NCI-H2196 (cell line): ENCODE measurements around the gene SLX4IP.

Experiments
- DNase-seq: peaks from one replicate; lab custom pipeline; 2025; ENCODE audit not compliant: unreplicated experiment; lab: John Stamatoyannopoulos, UW

Gene SLX4IP

GRCh38 chr20:10428008-10428407, 7.1 kb upstream of the SLX4IP start:
- DNase-seq, result no peak

DNA sequence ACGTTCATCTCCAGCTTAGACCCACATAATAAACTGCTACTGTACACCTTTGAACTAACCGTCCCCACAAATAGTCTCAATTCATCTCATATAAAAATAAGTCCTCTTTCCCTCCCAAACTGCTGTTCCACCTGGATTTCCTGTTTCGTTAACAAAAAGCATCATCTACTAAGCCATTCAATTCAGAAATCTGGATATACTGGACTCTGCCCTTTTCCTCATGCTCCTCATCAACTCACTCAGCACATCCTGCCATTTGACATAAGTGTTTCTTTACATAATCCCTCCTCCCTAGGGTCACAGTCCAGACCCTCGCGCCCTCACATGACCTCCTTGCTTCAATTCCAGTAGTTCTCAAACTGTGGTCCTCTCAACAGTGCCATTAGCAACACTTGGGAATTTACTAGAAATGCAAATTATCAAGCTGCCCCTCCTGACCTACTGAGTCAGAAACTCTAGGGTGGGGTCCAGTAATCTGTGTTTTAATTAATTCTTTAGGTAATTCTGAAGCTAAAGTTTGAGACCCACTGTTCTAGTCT, 5.6 kb upstream of the SLX4IP start:
- DNase-seq, result no peak

- no peak for DNase-seq
Measured at GRCh38 chr20:10430000-10430466, 5.1 kb upstream of the SLX4IP start.

DNA sequence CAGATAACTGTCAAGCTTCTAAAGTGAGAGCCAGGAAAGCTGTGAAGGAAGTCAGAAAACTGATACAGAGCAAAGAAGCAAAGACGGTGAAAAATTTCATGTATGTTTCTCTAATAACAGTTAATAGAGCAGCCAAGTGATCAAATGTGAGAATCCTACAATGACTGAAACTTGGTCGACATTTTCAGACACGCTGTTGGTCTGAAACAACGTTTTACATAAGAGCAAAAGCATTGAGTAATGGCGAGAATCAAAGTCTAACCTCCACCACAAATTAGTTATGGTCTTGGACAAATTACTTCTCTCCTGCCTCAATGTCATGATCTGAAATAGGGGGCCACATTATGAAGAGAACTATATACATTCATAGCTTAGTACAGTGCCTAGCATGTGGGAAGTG, 4.4 kb upstream of the SLX4IP start:
- DNase-seq, result no peak

DNA sequence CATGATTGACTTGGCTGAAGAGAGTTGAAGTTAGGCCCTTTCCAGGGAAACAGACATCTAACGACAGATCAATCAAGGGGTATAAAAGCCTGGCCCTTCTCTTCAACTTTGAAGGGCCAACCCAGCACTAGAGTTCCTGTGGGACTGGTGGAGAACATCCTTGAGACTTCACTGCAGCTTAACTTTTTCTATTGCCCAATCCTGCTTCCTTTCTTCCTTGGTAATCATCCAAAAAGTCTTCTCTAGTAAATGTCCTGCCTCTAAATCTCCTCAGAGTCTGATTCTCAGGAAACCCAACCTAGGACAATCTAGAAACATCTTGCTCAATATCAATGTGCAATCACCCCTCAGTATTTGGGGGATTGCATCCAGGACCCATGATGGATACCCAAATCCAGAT, 3.0 kb upstream of the SLX4IP start:
- DNase-seq, result no peak

DNA sequence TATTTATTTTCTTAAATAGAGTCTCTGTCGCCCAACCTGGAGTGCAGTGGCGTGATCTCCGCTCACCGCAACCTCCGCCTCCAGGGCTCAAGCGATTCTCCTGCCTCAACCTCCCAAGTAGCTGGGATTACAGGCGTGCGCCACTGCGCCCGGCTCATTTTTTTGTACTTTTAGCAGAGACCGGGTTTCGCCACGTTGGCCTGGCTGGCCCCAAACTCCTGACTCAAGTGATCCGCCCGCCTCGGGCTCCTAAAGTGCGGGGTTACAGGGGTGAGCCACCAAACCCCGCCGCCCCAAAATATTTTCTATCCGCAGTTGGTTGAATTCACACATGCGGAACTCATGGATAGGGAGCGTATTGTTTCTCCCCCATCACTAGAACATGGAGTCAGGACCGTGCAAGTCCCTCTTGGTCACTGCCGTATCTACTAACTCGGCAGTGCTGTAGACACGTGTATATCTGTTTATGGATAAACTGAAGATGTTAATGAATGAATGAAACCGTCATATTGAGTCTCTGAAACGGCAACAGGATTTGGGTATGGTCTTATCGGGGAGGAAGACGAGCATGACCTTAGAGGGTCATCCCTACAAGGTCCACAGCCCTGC, 2.0 kb upstream of the SLX4IP start:
- no peak for DNase-seq

DNA sequence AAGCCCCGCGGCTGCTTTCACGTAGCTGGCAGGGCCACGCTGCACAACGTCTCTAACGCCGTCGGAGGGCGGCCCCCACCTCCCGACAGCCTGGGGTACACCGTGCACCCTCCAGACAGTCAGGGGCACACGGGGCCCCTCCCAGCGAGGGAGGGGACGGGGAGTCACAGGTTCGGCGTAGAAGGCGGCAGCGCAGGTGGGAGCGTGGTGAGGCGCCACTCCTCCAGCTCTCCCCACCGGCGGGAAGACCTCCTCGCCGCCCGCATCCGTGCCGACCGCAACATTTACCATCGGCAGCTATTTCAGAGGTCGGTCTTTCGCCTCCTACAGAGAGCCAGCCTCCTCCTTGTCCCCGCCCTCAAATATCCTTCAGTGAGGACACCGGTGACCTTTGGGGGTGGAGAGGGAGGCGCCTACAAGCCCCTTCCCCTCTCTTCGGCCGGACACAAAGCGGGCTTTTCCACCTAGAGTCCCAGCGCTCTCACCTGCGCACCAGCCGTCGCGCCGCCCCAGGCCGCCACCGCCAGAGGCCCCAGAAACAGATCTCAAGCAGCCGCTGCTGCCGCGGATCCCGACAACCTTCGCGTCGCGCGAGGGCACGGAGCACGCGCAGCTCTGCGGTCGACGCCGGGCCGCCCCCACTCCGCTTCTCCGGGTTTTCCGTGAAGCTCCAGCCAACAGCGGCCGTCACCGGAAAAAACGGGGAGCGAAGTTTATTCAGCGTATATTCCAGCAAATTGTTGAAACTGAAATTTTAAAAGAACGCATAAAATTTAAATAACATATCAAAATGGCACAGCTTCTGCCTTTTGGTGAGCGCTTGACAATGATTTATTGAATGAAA, 1.3 kb upstream of the SLX4IP start, which contains the start of gene MKKS:
TSS of gene MKKS (minus strand) at position 600 of the 844 bp plus-strand sequence. CDS start 20,708 bp downstream, outside the sequence.
- peak; percentile 92 for DNase-seq

DNA sequence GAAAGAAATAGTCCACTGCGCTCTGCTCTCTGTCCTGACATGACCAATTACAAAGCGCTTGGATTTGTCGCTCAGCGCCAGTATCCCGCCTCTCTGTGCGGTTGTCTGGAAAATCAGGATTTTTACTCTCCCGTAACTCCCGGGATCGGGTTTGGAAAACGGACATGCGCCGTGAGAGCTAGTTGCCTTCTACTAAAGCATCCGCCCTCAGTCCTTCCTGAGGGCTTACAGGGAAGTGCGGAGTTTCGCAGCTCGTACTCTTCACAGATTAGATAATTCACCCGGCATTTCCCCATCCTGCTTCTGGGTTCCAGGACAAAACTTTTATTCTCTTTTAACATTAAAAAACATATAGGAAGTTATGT, 656 bp upstream of the SLX4IP start:
- DNase-seq, result peak; percentile 96

DNA sequence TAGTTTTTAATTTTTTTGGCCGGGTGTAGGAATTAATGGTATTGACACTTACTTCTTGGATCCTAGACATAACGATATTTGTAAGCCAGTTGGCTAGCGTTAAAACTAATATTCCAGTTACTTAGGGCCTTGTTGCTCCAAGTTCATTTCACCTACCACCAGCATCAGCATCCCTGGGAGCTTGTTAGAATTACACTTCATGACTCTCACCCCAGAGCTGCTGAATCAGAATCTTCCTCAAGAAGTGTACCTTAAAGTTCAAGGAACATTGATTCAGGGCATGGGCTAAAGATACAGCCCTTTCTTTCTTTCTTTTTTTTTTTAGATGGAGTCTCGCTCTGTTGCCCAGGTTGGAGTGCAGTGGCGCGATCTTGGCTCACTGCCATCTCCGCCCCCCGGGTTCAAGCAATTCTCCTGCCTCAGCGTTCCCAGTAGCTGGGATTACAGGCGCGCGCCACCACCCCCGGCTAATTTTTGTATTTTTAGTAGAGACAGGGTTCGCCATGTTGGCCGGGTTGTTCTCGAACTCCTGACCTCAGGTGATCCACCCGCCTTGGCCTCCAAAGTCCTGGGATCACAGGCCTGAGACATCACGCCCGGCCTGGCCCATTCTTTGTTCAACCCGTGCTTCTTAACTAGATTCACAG, 1.1 kb downstream of the SLX4IP start:
- no peak for DNase-seq

- no peak for DNase-seq
Measured at GRCh38 chr20:10438217-10438616, 3.1 kb downstream of the SLX4IP start.

DNA sequence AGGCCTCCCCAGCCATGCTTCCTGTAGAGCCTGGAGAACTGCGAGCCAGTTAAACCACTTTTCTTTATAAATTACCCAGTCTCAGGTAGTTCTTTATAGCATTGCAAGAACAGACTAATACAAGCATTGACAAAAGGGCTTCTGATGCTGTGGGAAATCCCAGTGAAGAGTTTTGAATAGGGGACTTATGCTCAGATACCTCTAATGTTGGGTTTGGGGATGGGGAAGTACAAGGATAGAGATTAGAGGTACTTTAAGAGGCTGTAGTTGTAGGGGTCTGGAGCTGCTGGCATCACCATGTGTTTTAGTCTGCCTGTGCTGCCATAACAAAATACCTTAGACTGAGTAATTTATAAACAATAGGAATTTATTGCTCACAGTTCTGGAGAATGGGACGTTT, 8.8 kb downstream of the SLX4IP start:
- no peak for DNase-seq

GRCh38 chr20:10445758-10446157, 10.7 kb downstream of the SLX4IP start:
- DNase-seq, result no peak

DNA sequence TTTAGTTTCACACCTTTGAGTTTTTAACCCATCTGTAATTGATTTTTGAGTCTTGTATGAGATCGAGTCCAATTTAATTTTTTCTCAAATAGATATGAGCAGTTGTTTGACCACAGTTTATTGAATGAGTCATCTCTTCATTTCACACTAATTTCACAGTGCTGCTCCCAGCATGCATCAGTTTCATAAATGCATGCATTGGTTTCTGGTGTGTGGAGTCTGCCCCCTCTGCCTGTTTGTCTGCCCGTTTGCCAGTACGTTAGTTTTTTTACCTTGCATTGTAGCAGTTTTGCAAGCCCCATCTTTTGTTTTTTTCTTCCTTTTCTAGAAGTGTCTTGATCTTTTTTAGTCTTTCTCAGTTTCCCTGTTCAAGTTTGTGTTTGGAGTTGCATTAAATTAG, 11.9 kb downstream of the SLX4IP start:
- peak; percentile 25 for DNase-seq

DNA sequence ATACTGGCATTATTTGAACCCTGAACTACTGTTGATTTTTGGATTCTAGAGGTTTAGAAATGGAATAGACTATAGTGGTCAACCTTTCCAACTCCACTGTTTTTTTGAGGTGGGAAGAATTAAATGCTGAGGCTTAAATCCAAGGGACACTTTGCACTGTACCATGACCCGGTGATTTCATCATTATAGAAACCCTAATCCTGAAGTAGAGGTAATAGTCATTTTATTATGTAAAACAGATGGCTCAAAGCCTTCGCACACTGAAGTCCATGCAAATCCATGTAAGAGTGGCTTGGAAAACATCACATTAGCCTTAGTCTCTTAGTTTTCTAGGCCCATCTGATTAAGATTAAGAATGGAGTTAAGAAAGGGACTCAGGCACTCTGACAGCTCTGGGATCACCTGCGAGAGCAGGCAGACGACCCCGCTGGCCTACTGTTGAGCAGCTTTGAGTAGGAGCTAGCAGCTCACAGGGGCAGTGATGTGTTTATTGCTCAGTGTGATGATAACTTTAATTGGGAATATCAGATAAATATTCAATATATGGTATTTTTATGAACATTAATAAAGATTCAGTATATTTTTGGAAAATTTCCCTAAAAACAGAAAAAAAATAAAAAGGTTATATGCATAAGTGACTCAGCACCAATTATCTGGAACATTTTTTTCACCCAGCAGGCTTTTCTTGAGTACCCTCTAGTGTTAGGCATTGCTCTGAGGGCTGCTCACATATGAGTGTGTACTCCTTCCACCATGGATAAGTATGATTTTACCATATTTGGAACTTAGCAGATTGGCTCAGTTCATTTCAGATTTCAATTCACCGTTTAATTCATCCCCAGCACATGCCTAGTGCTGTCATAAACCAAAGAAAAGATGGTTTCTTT, 13.4 kb downstream of the SLX4IP start:
- no peak for DNase-seq

- no peak for DNase-seq
Measured at GRCh38 chr20:10449270-10449669, 14.2 kb downstream of the SLX4IP start.

DNA sequence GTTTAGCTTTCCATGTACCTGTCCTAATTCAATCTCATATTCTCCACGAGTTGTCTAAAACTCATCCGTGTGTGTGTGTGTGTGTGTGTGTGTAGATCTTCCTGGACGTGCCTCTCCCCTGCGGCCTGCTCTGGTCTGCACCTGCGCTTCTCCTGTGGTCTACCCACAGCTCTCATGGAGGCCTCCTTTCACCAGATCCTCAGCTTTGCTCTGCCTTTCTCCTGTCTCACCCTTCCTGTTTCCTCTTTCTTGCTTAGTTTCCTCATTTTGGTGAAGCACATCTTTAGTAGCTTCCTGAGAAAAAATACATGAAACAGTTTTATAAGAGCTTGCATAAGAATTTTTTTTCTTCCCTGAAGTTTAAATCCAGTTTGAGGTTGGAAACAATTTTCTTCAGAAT, 18.1 kb downstream of the SLX4IP start:
- DNase-seq, result peak; percentile 20

- no peak for DNase-seq
Measured at GRCh38 chr20:10454151-10454750, 19.1 kb downstream of the SLX4IP start.

DNA sequence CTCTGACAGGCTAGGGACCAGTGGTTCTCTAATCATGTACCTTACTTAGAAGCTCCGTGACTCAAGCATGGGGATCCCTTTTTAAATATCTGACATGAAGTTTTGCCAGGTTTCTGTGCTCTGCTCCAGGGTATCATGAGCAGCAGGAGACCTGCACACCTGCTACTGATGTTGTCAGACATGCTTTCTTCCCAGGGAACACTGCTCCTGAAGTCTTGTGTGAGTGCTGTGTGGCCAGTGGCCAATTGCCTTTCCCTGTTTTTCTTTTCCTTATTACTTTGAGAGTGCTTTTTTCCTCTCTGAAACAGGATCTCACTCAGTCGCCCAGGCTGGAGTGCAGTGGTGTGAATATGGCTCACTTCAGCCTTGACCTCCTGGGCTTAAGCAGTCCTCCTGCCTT, 26.4 kb downstream of the SLX4IP start:
- DNase-seq, result no peak

DNA sequence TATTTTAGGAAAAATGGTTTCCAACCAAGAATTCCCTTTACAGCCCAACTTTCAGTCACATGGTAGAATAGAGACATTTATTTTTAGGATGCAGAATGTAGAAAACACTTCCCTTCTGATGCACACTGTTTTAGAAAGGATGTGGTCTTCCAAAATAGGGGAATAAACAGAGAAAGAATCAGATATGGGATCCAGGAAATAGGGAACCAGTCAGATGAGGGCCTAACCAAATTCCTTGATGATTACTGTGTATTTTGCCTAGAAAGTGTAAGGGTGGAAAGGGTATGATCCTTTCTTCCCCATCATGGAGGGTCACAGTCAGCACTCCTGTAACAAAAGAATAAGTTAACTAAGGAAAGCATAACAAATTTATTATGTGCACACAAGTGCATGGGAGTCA, 27.4 kb downstream of the SLX4IP start:
- DNase-seq, result no peak

- no peak for DNase-seq
Measured at GRCh38 chr20:10463622-10464021, 28.5 kb downstream of the SLX4IP start.
